Muscle of arm (tissue), 12 donors: Measurements from ENCODE around the gene SLC25A23. TPM values are rescaled to one million over a fixed set of nuclear protein-coding genes. Genes with fewer than 3 reads are reported as not detected.
"Not testable (repeated sequence)": the region's sequence is repeated elsewhere in the genome, so short reads cannot be mapped to it uniquely, and the experiment has no call there.

Source experiments
- DNase-seq: peaks from one replicate; pipeline ENCODE4 v3.0.0-alpha.2; 2013
- polyA plus RNA-seq, 12 donors: library from polyadenylated mRNA; unstranded; fragments of 120-200 nt; gene quantifications; one replicate each; pipeline ENCODE4 v1.2.1, GENCODE V29; 2013; ENCODE audit not compliant: insufficient read length in 12 of 12

The SLC25A23 gene
- polyA plus RNA-seq, 12 donors = 25.5 to 44.6 (median 31.5) TPM; not detected in 1

DNA sequence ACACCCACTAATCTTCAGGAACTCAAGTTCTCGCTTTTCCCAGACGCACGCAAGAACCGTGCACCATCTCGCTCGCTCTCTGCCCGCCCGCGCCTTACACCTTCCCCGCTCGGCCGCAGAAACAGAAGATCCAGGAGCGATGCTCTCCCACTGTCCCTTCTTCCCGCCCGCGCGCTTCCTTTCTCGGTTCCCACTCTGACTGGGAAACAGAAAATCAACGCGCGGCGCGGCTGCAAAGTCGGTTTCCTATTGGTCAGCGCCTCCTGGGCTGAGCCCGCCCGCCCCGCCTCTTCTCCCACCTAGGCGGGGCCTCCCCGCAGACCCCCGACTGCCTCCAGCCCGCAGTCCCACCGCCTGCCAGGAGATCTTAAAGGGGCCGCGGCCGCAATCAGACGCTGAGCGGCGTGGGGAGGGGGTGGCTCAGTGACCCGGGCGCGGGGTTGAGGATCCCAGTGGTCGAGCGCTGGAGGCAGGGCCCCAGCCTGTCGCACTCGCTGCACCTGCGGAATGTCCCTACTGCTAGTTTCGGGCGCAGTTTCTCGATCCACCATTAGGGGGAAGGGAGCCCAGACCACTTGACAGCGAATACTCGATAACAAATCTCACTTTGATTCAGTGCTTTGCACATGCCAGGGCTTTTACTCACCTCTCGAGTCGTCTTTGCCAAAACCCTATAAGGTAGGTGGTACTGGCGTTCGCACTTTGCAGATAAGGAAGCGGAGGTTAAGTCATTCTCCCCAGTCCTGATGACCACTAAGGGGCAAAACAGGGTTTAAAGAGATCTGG, 700 bp upstream of the SLC25A23 start:
- DNase-seq = peak; percentile 98

- no peak for DNase-seq
Measured at GRCh38 chr19:6458695-6459261, 814 bp downstream of the SLC25A23 start.

- DNase-seq = no peak
Measured at GRCh38 chr19:6457958-6458694, 1.5 kb downstream of the SLC25A23 start.

- DNase-seq = no peak
Measured at GRCh38 chr19:6455924-6456323, 3.7 kb downstream of the SLC25A23 start.

DNA sequence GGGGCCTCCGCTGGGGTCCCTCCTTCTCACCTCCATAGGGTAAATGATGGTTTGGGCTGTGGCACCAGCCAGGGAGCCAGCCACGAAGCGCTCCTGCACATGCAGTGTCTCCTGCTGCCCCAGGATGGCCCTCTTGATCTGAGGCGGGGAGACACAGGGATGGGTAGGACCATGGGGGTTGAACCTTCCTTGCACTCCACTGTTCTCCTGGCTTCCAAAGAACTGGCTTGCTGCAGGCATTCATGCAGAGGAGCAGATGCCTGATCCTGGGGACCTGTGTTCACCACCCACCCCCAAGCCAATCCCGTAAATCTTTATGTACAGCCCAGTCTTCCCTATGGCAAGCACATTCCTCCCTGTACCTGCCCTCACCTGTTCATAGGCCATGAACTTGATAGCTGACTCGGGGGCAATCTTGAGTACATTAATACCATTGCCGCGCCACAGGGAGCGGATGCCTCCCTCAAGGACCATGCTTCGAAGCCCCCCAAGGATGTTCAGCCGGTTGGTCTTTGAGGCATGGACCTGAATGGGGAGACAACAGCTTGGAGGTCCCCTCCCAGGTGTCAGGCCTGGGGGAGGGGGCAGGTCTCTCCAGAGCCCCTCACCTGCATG, 5.5 kb downstream of the SLC25A23 start:
- no peak for DNase-seq

DNA sequence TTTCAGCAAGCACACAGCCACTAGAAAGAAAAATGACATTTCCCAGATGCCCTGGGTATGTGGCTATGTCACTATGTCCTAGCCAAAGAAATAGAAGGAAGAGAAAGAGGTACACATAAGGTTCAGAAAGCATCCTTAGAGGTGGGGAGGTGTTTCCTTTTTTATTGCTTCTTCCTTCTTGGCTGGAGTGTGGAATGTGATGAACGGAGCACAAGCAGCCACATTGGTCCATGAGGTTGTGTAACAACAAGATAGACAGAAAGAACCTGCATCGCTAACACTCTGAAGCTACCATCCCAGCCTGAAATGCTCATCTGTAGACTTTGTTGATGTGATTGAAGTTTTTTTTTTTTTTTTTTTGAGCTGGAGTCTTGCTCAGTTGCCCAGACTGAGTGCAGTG, 6.7 kb downstream of the SLC25A23 start:
- no peak for DNase-seq

- no peak for DNase-seq
Measured at GRCh38 chr19:6452223-6452614, 7.4 kb downstream of the SLC25A23 start.

GRCh38 chr19:6451583-6452222, 7.9 kb downstream of the SLC25A23 start:
- DNase-seq = no peak

DNA sequence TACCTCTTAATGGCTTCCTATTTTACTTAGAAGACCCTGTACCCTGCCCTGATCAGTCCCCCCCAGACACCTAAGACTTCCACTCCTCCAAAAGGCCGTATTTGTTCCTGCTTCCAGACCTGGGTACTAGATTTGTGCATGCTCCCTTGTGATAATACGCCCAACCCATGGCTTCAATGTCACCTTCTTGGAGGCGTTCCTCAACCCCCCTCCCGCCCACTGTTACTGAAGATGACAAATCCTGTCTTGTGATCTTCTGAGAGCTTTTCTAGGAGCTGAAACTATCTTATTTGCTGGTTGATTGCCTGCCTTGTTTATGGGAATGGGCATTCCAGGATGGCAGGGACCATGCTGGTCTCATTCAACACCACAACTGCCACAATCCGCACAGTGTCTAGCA, 9.4 kb downstream of the SLC25A23 start:
- DNase-seq = no peak

- DNase-seq = no peak
Measured at GRCh38 chr19:6448045-6448444, 11.5 kb downstream of the SLC25A23 start.

DNA sequence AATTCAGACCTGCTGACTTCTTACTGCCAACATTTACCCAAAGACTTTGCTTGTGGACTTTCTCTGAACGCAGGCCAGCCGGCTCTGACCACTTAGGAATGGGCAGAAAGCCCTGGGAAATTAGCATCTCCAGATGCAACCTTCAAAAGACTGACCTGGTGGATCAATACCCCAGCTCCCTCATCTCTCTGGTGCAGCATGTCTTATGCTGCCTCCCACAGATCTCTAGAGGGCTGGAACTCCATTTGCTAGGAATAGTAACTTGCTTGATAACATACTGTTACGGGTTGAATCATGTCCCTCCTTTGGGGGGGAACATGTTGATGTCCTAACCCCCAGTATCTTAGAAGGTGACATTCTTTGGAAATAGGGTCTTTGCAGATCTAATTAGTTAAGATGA, 13.1 kb downstream of the SLC25A23 start:
- DNase-seq = no peak

- no peak for DNase-seq
Measured at GRCh38 chr19:6443986-6444385, 15.6 kb downstream of the SLC25A23 start.

DNA sequence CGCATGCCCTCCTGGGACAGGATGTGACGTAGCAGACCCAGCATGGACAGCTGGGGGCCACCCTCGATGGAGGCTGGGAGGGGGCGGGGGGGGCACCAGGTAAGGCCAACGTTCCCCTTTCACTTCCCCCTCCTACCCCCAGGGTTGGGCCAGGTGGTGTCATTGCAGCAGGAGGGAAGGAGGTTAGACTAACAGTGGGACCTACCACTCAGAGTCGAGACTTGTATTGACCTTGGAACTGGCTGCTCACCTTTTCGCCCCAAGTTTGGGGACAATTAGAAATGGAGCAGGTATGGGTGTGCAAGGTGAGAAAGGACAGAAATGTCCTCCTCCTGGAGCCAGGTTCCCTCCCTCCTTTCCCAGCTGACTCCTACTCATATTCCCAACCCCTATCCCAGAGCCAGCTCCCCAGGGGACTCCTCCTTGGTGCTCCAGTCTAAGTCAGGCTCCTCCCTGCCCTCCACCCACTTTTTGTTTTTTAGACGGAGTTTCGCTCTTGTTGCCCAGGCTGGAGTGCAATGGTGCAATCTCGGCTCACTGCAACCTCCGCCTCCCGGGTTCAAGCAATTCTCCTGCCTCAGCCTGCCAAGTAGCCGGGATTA, 17.4 kb downstream of the SLC25A23 start:
- DNase-seq = no peak

DNA sequence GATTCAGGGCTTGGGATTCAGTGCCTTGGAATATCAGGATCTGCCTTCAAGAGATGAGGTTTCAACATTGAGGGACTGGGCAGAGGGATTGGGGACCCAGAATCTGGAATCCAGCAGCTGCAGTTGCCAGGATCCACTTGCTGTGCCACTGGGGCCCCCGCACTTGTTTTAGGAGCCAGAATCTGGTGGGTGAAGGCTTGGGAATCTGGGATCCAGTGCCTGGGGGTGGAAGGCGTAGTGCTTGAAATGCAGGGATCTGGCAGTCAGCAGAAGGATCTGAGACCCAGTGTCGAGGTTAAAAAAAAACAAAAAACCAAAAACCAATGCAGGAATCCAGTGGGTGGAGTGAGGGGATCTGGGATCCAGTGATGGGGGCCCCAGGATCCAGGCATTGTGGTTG, 18.7 kb downstream of the SLC25A23 start:
- no peak for DNase-seq

GRCh38 chr19:6439743-6440142, 19.8 kb downstream of the SLC25A23 start:
- DNase-seq = no peak

DNA sequence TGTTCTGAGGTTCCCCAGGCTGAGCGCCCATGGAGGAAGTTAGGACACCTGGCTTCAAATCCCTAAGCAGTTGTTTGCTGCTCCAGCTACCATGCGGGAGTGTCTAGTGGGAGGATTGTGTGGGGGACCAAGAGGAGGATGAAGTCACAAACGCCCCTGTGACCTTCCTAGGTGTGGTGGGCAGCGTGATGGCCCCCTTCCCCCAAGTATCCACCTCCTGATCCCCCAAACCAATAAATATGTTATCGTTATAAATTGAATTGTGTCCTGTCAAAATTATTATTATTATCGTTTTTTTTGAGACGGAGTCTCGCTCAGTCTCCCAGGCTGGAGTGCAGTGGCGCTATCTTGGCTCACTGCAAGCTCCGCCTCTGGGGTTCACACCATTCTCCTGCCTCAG, 25.9 kb downstream of the SLC25A23 start, which contains the start of gene SLC25A41:
Gene SLC25A41 (minus strand): TSS at position 101 of the 400 bp plus-strand sequence. CDS start 70 bp downstream, at position 31.
- no peak for DNase-seq

DNA sequence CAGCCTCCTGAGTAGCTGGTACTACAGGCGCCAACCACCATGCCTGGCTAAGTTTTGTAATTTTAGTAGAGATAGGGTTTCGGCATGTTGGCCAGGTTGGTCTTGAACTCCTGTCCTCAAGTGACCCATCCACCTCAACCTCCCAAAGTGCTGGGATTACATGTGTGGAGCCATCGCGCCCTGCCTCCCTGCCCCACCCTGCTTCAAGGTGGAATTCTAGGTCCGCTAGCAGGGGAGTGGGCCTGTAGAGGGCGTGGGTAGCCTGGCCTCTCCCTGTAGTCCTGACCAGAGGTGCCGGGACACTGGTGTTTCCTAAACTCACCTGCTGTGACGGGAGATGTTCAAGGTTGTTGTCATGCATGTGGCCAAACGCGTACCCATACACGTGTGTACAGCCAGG, 26.4 kb downstream of the SLC25A23 start:
- no peak for DNase-seq

DNA sequence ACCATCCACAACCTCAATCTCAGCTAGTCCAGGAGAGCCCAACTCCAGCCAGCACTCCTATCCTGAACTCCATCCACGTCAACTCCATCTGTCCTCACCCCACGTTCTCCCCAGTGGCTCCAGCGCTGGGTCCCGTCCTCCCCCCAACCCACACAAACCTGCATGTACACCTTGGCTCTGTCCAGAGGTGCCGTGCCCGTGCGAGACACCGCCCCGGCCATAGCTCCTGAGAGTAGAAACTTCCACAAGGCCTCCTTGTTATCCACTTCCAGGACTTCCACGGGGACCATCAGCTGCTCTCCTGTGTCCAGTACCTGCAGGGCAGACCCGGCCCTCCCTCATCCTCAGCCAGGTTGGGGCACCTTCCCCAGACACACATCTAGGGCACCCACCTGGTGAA, 27.7 kb downstream of the SLC25A23 start:
- no peak for DNase-seq

GRCh38 chr19:6429419-6430221, 30.0 kb downstream of the SLC25A23 start:
- no peak for DNase-seq

DNA sequence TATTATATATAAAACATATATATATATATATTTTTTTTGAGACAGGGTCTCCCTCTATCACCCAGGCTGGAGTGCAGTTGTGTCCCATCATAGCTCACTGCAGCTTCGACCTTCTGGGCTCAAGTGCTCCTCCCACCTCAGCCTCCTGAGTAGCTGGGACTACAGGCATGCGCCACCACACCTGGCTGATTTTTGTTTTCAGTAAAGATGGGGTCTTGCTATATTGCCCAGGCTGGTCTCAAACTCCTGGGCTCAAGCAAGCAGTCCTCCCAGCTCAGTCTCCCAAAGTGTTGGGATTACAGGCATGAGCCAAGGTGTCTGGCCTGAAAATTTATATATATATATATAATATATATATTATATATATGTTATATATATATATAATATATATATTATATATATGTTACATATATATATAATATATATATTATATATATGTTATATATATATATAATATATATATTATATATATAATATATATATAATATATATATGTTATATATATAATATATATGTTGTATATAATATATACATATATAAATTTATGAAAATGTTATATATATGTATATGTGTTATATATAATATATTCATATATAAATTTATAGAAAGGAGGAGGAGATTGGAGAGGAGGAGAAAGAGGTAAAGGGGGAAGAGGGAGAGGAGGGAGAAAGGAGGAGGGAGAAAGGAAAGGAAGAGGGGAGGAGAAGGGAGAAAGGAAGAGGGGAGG, 30.7 kb downstream of the SLC25A23 start:
- not testable (repeated sequence) for DNase-seq
